GM19397 (cell line): ENCODE data around the gene NTS.

Source experiments
- ATAC-seq: cut with Tn5 transposase; IDR thresholded peaks from one replicate; pipeline ENCODE4 v1.9.1; 2021; ENCODE audit warnings: mild to moderate bottlenecking, moderate library complexity; ENCODE audit not compliant: unreplicated experiment

The NTS gene, protein sequence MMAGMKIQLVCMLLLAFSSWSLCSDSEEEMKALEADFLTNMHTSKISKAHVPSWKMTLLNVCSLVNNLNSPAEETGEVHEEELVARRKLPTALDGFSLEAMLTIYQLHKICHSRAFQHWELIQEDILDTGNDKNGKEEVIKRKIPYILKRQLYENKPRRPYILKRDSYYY

DNA sequence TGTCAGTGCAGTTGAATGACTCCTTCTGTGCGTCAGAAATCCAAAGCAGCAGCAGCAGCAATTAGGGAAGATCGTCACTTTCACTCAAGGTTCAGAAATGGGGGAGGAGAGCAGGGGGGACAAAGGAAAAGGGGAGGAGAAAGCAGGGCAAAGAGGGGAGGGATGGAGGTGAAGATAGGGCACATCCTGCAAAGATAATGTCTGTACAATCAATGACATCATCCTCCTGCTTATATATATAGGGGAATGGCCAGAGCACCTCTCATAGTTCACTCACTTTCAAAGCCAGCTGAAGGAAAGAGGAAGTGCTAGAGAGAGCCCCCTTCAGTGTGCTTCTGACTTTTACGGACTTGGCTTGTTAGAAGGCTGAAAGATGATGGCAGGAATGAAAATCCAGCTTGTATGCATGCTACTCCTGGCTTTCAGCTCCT, at the start of gene NTS:
Gene NTS (plus strand): TSS at position 265 of the 431 bp plus-strand sequence. CDS start 109 bp downstream, at position 374.
- ATAC-seq, result peak; percentile 92

- no peak for ATAC-seq
Measured at GRCh38 chr12:85825746-85826145, 48.3 kb upstream of the NTS start.

GRCh38 chr12:85828576-85828975, 45.5 kb upstream of the NTS start:
- ATAC-seq, result no peak

DNA sequence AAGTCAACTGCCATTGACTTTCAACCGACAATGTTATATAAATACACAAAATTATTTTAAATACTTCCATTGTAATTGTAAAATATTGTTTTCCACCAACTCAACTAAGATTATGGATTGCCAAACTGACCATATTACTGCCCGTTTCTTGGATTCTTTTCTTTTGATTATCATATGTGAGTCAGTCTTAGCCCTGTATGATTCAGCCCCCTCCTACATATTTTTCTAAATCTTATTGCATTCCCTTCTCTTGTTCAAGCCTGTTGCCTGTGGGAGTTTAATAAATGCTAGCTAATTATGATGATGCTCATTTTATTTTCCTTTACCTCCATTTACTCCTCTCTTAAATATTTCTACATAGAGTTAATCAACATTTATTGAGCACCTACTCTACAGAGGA, 44.7 kb upstream of the NTS start:
- ATAC-seq, result no peak

DNA sequence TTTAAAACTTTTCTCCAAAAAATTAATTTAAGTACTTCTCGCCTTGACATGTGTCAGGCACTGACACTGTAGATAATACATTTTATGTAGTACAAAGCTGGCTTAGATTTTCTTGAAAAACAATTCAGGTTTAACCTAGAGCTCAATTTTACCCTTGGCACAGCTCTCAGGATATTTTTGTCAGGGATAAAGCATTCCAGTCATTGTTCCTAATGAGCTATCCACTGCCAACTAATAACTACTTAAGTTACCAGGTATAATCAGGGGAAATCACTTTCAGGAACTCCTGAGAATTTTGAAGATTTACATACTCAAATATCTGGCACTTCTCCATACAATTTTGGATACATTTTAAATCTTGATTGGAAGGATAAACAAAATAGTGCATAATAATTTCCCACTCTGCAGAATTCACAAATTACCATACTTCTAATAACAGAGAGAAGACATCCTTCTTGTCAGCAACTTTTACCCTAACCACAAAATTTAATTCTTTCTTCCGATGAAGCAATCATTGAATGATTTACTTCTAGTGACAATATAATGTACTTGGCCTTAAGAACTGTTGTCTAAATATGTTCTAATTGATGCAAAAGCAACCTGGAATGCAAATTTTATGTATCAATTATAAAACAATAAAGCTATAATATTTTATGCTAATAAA, 42.6 kb upstream of the NTS start:
- ATAC-seq, result no peak

GRCh38 chr12:85833579-85833978, 40.5 kb upstream of the NTS start:
- ATAC-seq, result no peak

- no peak for ATAC-seq
Measured at GRCh38 chr12:85834378-85834777, 39.7 kb upstream of the NTS start.

DNA sequence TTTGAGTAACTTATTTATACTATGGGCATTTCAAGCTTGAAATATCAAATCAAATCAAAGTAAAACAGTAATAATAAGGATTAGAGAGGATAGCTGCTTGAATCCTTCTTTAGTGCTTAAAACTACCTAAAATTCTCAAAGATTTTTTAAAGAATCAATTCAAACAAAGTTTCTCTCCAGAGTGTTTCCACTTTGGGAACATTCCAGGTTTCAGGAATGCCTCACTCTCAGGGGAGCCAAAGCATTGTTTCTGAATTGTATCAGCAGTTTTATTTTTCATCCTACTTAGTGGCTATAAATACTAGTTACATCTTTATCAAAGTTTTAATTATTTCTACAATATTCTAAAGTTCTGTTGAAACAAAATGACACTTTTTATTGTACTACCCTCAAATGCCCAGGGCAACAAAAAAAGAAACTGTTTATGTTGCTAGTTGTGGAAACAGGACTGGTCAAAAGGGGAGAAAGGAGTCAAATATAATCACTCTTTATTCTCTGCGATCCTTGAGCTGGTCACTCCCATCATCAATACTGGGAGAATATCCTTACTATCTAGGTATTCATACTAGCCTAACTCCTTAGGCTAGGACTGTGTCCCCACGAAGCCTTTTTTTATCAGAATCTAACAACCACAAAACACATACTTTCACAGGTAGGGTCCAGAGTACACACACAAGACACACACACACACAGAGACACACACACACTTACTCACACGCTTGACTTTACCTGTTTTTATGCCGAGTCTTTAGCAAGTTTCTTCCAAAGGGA, 38.5 kb upstream of the NTS start:
- no peak for ATAC-seq

- no peak for ATAC-seq
Measured at GRCh38 chr12:85836197-85837090, 37.7 kb upstream of the NTS start, which contains the start of gene RASSF9. TSS of gene RASSF9 (minus strand) at chr12:85836409. CDS start at chr12:85836201, 208 bp downstream.

GRCh38 chr12:85843606-85844310, 30.3 kb upstream of the NTS start:
- no peak for ATAC-seq

- ATAC-seq, result no peak
Measured at GRCh38 chr12:85849344-85849743, 24.8 kb upstream of the NTS start.

DNA sequence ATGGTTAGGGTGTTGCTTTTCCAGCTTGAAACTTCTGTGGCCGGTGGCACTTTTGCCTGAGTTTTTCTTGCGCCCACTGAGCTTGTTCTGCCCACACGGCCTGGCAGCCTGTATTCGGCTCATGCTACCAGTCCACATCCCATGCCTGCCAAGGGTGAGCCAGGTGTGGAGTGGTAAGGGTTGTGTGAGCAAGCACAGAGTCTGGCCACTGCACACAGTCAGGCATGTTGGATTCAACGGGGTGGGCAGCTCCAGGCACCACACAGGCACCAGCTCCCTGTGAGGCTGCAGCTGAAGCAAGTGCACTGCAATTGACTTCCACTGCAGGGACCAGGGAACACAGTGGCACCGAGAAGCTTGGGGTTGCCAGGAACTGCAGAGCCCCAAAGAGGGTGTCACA, 18.8 kb upstream of the NTS start:
- ATAC-seq, result no peak

DNA sequence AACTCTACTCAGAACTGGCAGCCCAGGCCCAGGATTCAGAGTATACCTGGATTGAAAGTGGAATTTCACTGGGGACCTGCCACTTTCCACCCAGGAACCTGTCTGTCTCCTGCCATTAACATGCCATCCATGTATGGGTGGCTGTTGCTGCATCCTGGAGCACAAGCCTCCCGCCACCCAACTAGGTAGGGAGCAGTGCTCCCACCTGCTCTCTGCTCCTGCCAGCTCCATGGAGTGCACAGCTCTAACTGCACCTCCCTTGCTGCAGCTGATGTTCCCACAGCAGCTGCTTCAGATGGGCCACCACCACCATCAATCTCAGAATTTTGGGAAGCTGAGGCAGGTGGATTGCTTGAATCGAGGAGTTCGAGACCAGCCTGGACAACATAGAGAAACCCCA, 17.1 kb upstream of the NTS start:
- no peak for ATAC-seq

DNA sequence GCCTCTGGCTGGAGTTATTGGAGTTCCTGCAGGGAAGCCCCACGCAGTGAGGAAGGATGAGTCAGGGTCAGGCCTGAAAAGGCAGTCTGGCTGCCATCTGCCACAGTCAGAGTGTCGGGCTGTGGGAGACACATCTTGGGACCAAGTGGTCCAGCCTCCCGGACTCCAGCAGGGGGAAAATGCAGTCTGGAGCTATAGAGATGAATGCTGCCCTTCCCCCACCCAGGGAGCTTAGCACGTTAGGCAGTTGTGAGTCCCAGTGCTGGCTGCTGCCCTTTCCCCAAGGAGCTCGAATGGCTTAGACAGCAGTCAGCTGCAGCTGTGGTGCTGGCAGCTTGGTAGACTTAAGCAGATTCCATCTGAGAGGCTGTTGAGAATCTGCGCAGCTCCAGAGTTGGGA, 8.2 kb upstream of the NTS start:
- no peak for ATAC-seq

- ATAC-seq, result peak; percentile 93
Measured at GRCh38 chr12:85866986-85867776, 6.9 kb upstream of the NTS start.

DNA sequence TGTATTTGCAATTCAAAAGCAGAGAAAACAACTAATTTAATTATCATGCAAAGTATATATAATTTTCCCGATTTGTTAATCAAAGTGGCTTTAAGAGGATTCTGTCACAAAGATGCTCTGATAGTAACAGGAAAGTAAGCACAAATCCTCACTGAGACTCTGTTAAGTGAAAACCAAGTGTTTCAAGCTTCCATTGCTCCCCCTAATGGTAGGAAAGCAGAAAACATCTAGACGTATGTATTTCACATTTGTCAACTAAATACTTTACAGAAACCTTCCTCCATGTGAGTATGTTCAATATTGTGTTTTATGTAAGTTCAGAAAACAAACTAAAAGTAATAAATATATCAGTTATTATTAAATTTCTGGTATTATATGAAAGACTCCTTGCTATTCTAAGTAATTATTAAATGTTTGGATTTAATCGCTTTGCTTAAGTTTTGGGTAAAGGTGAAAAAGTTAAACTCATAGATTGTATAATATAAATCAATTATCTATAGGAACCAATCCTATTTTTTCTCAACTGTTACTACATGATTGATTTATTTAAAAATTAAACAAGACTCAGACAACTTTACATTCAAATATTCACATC, 1.5 kb upstream of the NTS start:
- ATAC-seq, result no peak

DNA sequence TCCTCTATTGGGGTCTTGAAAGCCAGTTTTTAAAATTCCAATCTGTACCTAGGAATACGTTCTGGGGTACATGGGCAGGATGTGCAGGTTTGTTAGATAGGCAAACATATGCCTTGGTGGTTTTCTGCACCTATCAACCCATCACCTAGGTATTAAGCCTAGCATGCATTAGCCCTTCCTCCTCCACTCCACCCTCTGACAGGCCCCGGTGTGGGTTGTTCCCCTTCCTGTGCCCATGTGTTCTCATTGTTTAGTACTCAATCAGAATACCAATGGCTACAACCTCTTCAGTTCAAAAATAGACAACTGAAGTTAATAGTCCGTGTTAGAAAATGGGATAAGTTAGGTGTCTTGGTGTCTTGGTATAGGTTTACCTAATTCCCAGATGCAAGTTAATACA, 3.4 kb downstream of the NTS start:
- ATAC-seq, result no peak

DNA sequence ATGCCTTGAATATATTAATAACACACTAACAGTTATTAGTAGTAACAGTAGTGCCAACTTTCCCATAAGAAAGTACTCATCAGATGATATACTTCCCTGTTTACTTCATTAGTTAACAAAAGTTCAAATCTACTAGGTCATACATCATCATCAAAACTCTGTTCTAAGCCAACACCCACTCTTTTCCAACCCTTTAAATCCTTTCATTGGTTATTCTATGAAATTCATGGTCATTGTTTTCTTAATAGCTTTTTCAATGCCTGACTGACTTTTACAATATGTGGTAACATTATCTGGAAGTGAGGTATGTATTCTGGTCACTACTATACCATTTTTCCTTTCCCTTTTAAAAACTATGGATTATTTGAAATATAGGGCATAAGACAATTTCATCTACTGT, 9.7 kb downstream of the NTS start:
- ATAC-seq, result no peak

- no peak for ATAC-seq
Measured at GRCh38 chr12:85894653-85895052, 20.6 kb downstream of the NTS start.
